GM19452 (cell line): ENCODE results near the gene ANKRD34C.

ENCODE experiments used
- ATAC-seq: cut with Tn5 transposase; IDR thresholded peaks from one replicate; pipeline ENCODE4 v1.9.1; 2021; ENCODE audit not compliant: unreplicated experiment

Gene ANKRD34C

DNA sequence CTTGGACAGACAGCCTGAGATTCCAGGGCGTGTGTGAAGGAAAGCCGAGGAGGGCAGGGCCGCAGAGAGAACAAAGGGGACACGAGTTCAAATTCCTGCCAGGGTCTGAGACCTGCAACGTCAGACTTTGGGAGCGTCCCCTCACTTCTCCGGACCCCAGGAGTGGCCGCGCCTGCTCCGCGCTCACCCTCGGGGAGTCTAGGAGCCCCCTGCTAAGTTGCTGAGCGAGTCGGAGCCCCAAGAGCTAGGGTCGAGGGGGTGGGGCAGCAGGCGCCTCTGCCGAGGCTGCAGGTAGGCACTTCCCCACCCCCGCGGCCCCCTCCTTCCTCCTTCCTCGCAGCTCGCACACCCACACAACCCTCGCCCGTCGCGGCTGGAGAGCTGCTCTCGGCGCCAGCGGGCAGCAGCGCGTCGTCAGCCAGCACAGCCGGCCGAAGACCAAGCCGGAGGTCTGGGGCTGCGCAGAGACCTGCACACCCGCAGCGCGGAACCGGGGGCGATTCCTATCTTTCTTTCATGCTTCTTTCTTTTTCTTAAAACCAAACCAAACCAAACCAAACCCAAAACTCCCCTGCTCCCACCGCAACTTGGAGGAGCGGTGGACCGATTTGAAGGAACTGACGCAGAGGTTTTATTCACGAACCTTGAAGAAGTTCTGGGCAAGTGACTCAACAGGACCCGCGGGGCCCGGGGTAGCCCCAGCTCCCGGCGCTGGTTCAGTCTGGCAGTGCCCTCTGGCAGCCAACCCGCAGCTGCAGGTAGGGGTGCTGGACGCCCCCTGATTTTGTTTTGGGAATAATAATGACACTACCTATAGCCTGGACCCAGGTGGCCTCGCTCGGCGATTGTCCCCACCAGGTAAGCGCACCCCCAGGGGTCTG, at the start of gene ANKRD34C:
TSS of gene ANKRD34C (plus strand) at position 352 of the 881 bp plus-strand sequence. CDS start 10,563 bp downstream, outside the sequence.
- ATAC-seq: no peak

GRCh38 chr15:79233236-79233635, 49.3 kb upstream of the ANKRD34C start:
- ATAC-seq: no peak

DNA sequence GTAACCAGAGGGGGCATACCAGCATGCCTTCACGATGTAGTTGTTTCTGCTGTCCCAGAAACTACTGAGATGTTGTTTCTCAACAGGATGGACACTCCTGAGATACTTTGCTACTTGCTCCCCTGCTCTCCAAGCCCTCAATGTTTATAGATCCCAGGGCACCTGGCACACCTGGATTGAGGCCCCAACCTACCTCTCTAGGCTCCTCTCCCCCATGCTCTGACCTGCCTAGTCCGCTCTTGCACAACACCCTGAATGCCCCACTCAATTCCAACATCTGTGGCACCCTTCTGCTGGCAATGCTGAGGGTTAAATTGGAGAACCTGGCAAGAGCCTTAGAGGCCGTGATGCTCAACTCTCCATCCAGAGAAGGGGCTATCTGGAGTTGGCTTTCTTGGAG, 42.5 kb upstream of the ANKRD34C start:
- ATAC-seq: no peak

DNA sequence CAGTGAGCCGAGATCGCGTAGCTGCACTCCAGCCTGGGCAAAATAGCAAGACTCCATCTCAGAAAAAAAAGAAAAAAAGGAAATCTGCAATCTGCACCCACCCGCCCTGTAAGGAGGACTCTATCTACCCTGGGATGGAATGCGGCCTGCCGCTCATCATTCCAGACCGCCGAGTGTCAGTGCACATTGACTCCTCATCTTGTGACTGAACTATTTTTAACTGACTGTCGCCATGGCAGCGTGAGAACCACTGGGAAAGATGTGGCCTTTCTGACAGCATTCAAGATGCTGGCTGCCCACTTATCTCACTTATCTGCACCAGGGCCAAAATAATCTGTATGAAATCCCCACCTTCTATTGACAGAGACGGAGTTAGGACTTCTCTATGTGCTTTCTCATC, 38.8 kb upstream of the ANKRD34C start:
- no peak for ATAC-seq

DNA sequence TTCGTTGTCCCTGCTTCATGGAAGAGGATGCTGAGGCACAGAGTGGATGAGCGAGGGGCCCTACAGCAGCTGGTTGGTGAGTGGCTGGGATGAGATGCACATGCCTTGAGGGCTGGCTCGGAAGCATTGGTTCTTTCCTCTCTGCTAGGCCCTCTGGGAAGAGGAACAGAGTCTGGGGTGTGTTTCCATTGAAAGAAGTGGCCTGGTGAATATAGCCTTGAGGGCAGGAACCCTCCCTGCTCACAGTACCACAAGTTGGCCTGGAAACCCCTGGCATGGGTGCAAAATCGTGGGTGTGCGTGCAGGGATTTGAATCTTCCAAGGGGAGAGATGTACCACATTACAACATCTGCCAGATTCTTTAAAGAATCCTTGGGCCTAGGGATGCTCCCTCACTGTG, 37.6 kb upstream of the ANKRD34C start:
- no peak for ATAC-seq

- no peak for ATAC-seq
Observed at GRCh38 chr15:79248183-79248582, 34.3 kb upstream of the ANKRD34C start.

DNA sequence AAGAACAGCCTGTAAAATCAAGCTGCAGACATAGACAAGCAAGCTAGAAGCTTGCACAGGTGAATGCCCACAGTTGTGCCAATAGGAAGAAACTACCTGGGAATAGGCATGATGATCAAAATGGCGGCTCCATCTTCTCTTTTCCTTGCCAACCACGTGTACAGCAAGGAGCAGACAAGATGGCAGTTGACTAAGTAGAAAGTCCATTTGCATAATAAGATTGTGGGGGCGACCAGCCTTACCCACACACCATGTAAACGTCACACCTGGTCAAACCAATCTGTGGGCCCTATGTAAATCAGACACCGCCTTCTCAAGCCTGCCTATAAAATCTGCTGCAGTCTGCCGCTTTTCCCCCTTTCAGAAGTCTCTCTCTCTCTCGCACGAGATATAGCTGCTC, 25.1 kb upstream of the ANKRD34C start:
- no peak for ATAC-seq

DNA sequence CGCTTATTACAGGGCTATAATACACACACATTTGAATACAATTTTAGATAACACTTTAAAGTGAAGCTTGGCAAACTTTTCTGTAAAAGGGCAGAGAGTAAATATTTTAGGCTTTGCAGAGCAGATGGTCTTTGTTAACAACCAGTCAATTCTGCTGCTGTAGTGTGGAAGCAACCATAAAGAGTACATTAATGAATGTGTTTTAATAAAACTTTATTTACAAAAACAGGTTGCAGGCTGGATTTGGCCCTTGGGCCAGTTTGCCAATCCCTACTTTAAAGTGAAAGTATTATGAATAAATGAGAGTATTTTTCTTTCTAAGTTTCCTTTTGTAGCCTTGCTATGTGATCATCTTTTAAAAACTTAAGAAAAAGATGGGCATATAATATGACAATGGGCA, 20.7 kb upstream of the ANKRD34C start:
- ATAC-seq: no peak

- ATAC-seq: no peak
Observed at GRCh38 chr15:79265167-79265566, 17.4 kb upstream of the ANKRD34C start.

DNA sequence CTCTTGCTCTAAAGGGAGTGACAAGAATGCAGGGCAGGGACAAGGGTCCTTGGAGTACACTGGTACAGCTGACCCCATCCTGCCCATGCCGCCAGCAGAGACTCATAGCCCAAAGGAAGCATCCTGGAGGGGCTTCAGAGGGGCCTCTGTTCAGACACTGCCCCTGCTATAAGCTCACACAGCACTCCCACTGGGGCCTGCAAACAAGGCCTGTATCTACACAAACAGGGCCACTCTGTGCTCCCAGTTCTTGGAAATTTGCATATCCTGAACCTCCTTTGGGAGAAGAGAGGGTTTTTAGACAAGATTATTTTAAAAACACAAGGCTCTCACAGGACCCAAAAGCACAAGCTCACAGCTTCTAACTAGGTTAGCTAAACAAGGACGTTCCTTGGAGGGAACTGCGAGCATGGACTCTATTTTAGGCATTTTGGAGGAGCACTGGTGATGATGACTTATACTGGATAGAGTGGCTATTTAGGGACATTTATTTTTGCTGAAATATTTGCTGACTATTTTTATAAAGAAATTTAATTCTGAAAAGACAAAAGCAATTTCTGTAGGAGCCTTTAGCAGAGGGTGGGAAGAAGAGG, 16.4 kb upstream of the ANKRD34C start:
- no peak for ATAC-seq

DNA sequence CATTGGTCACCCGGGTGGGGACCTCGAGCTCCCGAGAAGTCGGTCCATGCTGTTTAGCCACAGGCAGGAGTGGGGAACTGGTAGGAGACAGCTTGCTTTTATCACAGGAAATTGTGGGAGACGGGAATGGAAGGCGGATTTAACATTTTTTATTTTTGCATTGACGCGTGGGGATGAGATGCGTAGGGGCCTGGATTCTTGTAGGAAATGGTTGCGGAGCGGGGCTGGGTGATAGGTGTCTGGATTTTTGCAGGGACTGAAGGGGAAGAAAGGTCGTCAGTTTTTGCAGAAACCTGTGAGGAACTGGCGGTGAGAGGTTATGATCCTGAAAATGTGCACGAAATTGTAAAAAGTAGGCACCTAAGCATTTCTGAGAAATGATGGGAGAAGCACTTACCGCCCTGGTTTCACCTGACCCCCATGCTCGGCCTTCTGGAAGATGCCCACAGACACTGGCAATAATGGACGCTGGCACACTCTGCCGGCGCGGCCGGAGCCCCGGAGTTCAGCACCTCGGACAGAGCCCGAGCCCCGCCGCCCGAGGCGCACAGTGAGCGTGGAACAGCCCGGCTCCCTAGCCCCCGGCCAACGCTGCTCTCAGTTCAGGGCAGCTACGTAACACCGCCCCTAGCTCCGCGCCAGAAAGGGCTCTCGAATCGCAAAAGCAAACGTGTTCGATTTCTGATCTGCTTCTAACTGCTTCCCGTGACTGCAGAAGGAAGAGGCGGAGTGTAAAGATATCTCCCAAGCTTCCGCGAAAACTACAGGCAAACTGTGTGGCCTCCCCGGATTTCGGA, 928 bp downstream of the ANKRD34C start:
- ATAC-seq: no peak

GRCh38 chr15:79290642-79291275, 8.2 kb downstream of the ANKRD34C start:
- no peak for ATAC-seq

DNA sequence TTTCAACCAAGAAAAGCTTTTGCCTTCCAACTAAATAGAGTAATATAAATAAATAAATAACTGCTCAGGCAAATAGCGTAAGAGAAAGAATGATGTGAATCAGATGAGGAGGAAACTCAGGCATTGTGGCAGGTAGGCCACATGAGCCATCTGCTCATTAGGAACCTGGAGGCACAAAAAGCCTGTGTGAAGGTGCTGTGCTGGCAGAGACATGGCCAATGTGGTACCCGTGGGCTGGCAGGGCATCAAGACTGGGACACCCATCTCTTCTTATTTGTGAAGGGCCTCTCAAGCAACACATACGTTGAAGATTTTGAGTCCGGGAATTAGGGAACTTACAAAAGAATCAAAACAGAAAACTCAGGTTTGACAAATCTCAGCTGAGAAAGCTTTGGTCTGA, 9.5 kb downstream of the ANKRD34C start:
- no peak for ATAC-seq

- no peak for ATAC-seq
Observed at GRCh38 chr15:79294075-79294474, 11.6 kb downstream of the ANKRD34C start.

GRCh38 chr15:79296583-79296982, 14.1 kb downstream of the ANKRD34C start:
- no peak for ATAC-seq

- no peak for ATAC-seq
Observed at GRCh38 chr15:79299126-79299840, 16.8 kb downstream of the ANKRD34C start.

DNA sequence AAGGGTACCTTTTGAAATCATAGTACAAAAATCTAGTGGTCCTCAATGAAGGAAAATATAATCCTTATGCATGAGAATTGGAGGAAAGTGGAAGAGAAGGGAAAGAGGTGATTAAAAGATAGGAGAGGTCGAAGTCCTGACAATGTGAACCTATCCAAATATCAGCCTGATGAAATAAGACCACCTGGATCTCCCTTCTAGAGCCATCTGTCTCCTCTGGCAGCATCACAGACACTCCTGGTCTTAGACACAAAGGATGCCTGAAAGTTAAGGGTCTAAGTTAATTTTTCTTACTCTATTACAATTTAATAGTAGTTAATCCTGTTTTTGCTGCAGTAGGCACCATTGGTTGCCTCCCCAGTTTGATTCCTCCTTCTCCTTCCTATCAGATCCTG, 17.3 kb downstream of the ANKRD34C start:
- no peak for ATAC-seq

GRCh38 chr15:79307251-79307650, 24.7 kb downstream of the ANKRD34C start:
- no peak for ATAC-seq

GRCh38 chr15:79308874-79309273, 26.4 kb downstream of the ANKRD34C start:
- ATAC-seq: no peak

DNA sequence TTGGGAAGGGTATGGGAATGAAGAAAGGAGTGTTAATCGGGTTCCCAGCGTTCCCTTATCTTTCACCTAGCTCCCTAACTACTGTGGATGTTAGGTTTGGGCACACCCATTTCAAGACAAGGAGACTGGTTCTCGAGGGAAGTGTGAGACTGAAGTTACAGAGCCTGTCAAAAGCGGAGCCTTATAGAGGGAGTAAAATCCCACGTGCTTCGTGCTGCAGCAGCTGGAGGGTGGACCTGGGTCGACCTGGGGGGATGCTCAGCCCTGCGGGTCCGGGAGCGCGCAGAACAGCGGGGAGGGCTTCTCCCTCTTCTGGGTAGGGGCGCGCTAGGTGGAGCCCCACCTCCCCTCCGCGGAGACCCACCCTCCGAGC, 28.1 kb downstream of the ANKRD34C start:
- ATAC-seq: peak; percentile 22
